Fibroblast of peridontal ligament (primary cell): ENCODE results near the gene MID1.

Source experiments
- DNase-seq: peaks from one replicate; pipeline ENCODE4 v3.0.0-alpha.2; 2010; ENCODE audit errors: extremely low read depth

MID1 gene

DNA sequence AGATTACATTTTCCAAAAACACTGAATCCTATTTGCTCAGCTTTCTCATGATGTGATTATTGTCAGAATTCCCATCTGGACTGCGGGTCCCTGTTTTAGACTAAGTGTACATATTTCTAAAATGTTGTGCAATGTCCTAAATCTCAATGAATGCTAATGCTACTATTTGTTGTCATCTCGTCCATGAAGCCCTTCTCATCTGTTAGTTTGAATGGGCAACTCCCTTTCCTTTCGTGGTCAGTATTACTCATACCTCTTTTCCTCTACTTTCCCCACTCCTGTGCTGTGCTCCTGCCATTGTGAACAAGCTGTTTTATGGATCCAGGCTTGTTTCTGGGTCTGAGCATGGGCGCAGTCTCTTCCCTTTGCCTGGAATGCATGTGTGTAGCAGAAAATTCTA lies 91.0 kb downstream of the MID1 start:
- DNase-seq, result peak; percentile 41

DNA sequence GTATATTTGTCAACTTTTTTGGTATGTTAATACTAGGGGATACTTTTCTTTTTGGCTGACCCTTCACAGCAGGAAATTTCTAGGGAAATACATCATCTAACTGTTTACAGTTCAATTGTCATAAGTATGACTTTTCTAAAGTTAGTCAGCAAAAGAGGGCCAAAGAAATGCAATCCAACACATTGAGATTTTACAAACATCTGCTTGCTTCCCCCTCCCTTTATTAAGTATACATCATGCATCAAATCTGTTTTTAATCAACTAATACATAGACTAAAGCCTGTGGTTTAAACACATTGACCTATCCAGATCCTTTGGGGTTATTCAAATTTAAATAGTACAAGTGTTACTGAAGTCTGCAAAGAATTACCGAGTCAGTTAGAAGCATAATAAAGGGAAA lies 93.9 kb downstream of the MID1 start:
- peak; percentile 77 for DNase-seq

DNA sequence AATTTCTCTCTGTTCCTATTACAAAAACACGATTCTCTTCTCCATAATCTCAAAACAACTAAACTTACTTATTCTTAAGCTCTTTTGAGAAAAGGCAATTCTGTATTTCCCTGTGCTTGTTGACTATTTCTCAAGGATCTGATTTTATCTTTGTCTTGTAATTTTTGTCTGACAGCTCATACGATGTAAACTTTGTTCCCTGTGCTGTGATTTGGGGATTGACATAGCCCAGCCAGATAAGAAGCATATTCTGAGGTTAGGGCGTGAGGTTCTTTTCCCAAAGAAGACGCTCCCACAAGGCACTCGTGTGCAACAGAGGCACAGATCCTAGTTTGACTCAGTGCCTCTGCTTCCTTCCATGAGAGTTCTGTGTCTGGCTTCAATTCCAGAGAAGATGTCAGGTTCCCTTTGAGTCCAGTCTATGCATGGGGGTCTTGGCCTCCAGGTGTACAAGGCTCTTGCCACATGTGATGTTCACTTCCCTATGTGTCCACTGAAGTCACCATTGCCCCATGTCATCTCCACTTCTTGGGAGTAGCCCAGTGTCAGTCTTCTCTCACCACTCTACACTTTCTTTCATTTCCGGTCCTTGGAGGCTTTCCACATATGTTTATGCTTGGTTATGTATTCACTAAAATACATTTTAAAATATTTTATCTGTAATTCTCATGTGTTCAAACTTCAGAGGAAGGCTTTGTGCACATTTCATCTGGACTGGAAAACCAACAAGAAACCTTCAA lies 94.8 kb downstream of the MID1 start:
- DNase-seq, result no peak

DNA sequence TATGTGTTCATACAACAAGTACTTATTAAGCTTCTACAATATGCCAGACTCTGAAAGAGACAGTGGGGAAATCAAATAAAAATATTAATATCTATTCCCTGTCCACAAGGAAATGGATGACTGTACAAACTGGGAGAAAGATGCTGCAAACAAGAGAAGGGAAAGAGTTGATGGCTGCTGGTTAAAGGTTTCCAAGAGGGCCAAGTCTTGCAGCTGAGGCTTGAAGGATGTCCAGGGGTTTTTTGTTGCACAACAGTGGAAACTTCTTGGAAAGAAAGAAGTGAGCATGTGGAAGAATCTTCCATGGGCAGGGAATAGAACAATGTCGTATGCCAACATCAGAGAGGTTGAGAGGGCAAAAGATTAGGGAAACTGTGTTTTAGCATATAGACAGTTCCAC lies 95.8 kb downstream of the MID1 start:
- peak; percentile 73 for DNase-seq

DNA sequence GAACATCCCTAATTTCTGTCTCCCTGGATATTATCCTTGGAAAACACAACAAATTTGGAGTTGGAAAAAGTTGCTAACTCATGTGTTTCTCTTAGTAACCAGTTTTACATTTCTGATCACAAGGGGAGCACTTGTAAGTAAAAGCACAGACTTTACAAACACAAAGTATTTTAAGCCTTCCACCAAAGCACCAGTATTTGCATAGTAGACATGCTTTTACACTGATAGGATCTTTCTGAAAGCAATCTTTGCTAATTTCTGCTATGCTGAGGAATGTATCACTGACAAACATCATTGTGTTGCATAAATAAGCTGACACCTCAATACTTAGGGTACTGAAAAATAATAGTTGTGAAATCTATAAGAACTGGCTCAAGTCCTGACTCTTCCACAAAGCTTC lies 100.6 kb downstream of the MID1 start:
- DNase-seq, result peak; percentile 35

DNA sequence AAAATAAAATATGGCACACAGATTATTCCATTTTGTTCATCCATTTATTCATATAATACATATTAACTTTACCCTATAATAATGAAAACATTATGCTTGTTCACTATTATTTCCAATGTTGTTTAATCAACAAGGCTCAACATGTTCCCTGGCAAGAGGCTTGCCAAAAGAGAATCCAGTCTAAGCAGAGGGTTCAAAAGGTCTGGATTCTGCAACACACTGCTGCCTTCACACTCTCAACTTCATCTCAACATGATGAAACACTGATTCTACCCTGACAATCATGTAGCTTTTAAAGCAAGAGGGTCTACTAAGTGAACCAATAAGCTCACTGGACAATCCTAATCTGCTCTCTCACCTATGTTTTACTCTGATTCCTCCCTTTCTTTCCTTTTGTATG lies 101.1 kb downstream of the MID1 start:
- no peak for DNase-seq

DNA sequence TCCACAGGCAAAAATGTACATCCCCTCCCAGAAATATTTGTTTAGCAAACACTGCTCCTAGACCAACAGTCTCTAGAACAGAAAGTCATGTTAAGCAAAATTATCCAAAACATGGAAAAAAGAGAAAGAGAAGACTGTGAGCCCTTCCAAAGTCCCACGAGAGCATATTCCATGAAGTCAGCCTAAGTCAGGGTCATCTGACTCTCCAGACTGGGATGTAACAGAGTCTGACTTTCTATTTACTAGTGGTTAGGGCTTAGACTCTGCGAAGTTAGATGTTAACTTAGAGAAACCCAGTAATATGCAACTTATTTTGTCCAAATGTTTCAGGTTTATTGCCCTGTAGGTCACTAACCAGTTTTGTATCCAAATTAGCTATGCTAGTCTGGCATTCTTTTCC lies 102.3 kb downstream of the MID1 start:
- DNase-seq, result peak; percentile 41

DNA sequence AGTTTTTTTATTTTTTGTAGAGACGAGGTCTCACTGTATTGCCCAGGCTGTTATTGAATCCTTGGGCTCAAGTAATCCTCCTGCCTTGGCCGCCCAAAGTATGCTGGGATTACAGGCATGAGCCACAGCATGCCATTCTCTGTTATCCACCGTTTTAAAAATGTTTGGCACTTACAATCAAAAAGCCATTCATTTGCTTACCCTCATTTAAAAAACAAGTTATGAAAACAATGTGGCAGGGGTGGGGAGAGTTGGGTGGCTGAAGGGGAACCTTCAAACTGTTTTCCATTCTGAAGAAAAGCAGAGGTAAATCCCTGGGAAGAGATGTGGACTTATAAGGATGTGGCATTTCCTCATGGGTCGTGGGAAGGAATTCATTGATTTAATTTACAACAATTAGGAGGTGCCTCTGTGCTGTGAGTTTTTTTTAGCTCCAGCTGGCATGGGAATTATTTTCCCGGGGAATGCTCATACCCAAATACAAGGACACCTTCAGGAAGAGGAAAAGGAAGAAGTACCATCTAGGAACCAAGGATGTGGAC lies 103.5 kb downstream of the MID1 start:
- DNase-seq, result no peak

DNA sequence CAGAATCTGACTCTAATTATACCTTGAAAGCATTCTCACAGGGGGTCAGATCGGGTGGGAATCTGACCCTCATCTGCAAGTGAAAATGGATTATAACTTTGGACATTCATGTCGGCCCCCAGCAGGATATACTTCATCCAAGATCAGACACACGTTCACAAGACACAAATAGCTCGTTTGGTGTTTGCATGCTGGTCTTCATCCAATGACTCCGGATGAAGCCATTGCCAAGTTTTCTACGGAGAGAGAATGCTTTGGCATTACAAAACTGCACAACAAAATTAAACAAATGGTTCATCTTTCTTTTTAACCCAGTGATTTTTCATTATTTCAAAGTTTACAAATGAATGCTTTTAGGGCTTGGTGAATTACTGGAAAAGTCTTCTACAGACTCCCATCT lies 105.5 kb downstream of the MID1 start:
- DNase-seq, result peak; percentile 82

DNA sequence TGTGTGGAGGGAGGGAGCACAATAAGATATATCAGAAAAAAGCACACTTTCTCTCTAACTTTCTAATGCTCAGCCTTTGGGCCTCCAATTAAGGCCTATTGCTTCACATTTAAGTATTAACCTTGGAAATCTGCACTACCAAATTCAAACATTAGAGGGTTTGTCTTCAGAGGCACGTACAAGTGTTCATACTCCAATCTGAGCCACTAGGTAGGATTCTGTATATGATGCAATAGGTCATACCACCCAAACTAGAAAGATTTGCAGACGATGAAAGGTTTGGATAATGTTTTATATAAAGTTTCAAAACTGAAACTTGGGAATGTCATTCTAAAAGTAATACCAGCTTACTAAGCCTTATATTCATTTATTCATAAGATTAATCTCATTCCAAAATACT lies 106.4 kb downstream of the MID1 start:
- DNase-seq, result no peak

DNA sequence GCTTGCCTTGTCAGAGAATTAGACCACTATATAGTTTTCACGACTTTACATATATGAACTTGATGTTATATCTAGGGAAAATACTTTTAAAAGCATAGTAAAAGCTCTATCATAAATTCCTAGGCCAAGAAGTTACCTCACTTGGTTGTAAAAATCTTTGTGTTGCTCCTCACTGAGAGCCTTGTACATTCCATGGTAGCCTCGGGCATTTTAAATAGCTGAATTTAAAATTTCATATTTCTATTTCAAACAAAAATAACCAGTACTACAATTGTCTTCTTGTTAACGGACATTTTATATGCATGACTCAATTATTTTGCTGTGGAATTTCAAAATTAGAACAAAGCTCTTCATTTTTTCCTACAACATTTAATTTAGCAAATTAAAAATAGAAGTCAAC lies 107.6 kb downstream of the MID1 start:
- no peak for DNase-seq

DNA sequence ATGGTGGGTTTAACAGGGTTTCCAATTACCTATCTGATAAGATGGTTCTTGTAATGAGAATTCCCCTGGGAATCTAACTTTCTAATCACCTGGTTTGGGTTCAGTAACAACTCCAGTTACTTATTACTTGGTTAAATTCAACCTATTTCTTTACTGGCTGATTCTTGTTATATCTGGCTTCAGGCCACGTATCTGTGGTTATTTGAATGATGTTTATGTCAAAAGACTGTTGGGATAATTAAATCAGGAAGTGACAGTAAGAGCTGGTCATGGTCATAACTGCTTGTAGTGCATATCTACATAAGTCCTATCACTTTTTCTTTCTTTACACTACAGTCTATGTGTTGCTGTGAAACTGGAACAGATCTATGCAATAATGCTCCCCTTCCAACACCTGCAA lies 108.1 kb downstream of the MID1 start:
- no peak for DNase-seq

DNA sequence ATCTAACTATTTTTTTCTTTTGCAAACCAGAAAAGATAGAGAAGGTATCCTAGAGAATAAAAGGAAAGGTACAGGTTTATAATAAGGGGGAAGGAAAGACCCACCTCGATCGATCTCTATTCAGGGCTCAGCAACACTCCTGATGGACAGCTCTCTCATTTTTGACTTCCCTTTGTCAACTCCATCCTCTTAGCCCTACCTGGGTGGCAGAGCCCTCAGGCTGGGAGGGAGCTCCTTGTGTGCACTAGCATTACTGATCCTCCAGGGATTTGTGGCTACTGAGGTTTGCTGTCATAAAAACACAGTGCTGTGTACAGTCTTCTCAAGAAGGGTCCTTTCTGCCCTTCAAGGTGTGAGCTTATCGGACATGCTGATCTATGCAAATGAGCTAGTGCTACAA lies 111.0 kb downstream of the MID1 start:
- no peak for DNase-seq

DNA sequence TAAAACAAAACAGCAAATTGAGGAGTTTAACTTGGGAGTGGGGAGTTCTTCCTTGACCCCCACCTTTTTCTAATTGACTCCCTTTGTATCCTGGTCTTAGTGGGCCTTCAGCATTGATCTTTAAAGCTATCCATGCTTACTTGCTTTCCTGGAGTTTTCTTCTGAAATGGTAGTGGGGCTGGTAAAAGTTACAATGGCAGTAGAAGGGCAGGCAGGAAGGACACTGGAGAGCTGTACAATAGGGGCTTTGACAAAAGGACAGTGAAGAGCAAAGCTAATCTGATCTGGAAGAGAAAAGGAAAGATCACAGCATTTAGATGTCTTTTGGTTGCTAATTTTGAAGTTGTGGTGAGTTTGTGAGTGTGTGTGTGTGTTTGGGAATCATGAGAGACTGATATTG lies 111.5 kb downstream of the MID1 start:
- DNase-seq, result no peak

DNA sequence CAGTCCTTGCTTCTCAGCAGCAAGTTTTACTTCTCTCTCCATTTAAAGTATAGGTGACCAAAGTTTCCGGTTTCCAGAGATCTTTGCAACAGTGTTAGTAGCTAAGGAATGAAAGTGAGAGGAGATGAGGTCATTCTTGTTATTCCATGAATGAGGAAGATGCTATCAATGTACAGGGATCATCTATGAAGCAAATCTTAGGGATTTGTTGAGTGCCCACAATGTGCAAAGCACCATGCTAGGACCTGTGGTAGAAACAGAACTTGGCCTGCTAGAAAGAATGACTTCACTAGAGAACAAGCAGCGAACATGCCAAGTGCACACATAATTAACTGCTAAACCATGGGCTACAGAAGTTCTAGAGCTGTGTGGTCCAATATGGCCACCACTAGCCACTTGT lies 112.5 kb downstream of the MID1 start:
- no peak for DNase-seq

DNA sequence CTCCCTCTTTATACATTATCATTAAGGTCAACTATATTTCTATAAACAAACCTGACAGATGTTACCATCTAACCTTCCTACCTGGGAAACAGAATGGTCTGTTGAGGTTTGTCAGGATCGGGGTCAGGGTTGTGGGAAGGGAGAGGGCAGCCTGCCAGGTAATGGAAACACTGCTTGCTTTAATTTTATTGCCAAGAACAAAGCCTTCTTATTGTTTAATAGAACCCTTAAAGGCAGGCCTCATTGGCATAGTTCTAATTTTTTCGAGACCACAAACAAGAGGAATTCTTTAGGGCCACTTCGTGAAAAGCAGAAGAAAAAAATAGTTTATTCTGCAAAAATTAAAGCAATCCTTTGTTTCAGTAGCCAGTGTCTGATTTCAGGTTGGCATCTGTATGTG lies 113.2 kb downstream of the MID1 start:
- no peak for DNase-seq

DNA sequence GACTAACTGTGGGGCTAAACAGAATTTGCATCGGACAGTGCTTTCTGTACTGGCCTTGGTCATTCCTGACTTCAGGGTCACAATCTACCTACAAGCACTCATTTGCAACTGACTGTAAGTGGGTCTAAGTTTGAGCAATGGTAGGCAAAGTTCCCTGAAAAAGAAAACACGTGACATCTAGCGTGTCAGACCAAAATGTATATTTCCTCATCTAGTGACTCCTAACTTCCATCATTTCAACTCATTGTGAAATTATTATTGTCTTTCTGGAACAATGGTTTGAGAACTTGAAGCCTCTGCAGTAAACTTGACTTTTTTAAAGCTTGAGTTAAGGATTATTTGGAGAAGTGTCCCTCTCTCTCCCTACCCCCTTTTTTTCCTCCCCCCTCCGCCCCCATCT lies 113.6 kb downstream of the MID1 start:
- no peak for DNase-seq

DNA sequence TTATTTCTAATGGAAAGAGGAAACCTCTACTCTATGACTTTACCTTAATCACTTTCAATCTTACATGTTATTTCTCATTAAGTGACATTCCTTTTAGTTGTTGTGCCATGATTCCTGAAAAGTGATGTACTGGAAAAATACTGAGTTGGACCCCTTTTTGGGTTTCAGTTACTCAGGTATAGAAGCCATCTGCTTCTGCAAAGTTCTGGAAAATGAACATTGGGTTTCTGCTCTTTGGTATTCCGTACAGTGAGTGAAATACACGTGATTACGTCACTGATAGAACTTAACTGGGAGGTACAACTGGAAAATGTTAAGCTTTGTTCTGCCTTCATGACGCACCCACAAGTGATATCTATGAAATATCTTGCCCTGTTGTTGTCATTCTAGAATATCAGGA lies 114.7 kb downstream of the MID1 start:
- DNase-seq, result no peak

DNA sequence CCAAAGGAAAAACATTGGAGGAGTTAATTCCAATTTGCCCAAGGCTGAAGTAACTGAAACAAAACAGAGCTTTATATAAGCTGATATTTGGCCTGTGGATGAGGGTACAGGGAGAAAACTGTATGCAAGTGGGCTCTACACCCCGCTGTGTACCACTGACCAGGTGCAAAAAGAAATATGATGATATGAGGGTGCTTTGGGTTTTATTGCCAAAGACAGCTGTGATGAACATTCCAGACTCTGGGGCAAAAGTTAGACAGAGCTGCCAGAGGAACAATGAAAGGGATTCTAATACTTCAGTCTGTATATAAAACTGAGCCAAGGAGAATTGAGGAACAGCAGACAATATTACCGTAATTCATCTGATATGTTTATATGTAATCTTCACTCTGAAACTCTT lies 117.4 kb downstream of the MID1 start:
- DNase-seq, result no peak

DNA sequence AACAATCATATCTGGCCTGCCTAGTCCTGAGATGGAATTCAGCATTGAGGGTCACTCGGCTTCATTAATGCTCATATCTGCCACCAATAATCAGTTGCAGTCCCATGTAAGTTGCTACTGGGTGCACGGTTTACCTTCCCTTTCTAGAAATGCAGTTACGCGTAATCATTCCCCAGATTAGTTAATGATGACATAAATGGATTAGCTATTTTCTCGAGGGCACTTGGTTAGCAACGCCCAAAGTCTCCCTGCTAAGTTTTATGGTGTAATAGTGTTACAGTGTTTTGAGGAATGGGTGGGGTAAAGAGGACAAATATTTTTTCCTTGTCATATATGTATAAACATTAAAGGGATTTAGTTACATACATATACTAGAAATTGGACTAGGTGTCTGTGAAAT lies 118.8 kb downstream of the MID1 start:
- DNase-seq, result no peak

DNA sequence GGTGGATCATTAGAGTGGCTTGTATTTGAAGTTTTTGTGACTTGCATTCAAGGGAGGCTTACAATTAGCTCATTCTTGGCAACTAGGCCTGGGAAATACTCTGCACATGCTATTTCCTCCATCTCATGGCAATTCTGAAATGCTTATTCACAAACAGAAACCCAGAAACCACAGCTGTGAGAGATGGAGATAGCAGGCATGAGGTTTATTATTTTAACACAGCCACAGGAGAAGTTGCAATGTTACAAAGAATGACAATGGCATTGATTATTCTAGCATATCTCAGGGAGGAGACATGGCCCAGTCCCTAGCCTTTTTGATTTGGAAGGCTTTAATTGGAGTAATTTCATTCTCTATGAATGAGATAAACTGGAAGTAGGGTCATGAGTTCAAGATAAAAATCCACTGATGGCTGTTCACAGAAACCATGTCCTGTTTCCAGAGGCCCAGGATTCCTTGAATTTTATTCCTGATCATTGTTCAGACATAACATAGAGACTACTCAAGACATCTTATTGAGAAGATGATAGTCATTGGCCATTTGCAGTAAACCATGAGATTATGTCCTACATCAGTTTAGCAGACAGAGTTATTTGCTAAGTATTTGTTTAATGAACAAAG lies 123.9 kb downstream of the MID1 start:
- DNase-seq, result peak; percentile 90

DNA sequence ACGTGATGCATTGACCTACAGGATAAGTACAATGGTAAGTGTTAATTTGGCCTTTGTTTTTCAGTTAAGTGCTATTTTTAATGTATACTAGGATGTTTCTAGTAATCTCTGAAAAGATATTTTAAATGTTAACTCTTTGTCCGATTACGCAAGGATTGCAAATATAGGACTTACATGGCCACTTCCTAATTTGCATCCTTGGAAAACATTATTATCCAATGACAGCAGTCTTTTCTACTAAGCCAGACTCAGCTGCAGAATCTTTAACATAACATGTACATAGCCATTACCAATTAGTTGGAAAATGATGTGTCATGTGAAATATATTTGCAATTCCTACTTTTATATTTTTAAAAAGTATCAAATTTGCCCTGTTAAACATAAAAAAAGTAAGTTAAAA lies 124.7 kb downstream of the MID1 start:
- no peak for DNase-seq

DNA sequence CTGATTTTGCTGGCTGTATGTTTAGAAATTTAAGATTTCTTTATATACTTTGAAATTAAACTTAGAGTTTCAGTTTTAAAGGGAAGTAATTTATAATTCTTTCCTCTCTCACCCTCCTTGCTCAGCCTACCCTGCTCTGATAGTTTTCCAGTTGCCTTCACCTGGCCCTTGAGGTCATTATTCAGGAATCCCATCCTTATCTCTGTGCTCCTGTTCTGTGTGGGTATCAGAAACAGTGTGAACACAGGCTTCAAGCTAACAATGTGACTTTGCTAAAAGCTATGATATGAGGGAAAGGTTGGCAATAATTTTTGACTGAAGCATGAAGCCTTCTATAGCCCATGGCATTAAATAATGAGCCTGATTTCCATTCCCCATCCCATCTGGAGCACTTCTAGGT lies 128.1 kb downstream of the MID1 start:
- no peak for DNase-seq

DNA sequence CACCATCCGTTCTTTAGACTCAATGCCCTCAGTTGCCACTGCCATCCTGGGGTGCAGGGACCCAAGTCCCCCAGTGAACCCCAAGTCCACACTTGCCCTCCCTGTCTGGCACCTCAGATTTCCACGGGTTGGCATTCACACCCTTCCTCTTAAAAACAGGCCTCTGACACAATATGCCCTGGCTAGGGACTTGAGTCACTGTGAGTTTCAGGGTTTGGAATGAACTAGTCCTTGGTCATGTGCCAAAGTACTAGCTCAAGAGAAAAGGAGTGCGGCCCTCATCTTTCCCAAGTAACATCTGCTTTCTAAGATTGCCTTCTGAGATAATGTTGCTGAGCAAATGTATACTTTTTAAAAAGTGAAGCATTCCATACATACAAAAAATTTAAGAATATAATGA lies 134.0 kb downstream of the MID1 start:
- peak; percentile 86 for DNase-seq
